Endodermal cell (in vitro differentiated cells): ENCODE measurements around the gene CHRNB1. TPM values are rescaled to one million over a fixed set of nuclear protein-coding genes. Genes with fewer than 3 reads are reported as not detected.

Experiments used
- DNase-seq: peaks from one replicate; pipeline ENCODE4 v3.0.0-alpha.2; 2017
- H3K27ac ChIP-seq: 2 replicates; pipeline ENCODE4 v1.5.1; 2013; ENCODE audit warnings: mild to moderate bottlenecking, low read depth, low read length, moderate library complexity
- H3K27me3 ChIP-seq: 2 replicates; pipeline ENCODE4 v1.6.1; 2013; ENCODE audit warnings: mild to moderate bottlenecking, low read length, moderate library complexity; ENCODE audit not compliant: insufficient read depth, control insufficient read depth, poor library complexity, severe bottlenecking
- H3K36me3 ChIP-seq: 2 replicates; pipeline ENCODE4 v1.7.0; 2013; ENCODE audit warnings: mild to moderate bottlenecking, low read length, moderate library complexity; ENCODE audit not compliant: control insufficient read depth, insufficient read depth
- H3K4me1 ChIP-seq: one replicate; pipeline ENCODE4 v1.7.0; 2013; ENCODE audit warnings: low read length; ENCODE audit not compliant: control insufficient read depth, insufficient read depth
- H3K4me3 ChIP-seq: 2 replicates; pipeline ENCODE4 v1.5.1; 2013; ENCODE audit warnings: mild to moderate bottlenecking, low read length, moderate library complexity
- H3K9ac ChIP-seq: 2 replicates; pipeline ENCODE4 v1.6.1; 2013; ENCODE audit warnings: mild to moderate bottlenecking, low read length, moderate library complexity; ENCODE audit not compliant: poor library complexity, severe bottlenecking; ENCODE audit errors: extremely low read depth
- H3K9me3 ChIP-seq: 2 replicates; pipeline ENCODE4 v1.6.1; 2013; ENCODE audit warnings: mild to moderate bottlenecking, low read length, moderate library complexity; ENCODE audit not compliant: control insufficient read depth
- H3K27ac Mint-ChIP-seq: 2 replicates; pipeline ENCODE4 v1.8.0; 2020; ENCODE audit warnings: mixed read lengths
- H3K27me3 Mint-ChIP-seq: 2 replicates; pipeline ENCODE4 v1.8.0; 2021; ENCODE audit warnings: mild to moderate bottlenecking, mixed read lengths; ENCODE audit not compliant: insufficient read depth
- H3K36me3 Mint-ChIP-seq: 2 replicates; pipeline ENCODE4 v1.8.0; 2020; ENCODE audit warnings: low read depth, mixed read lengths
- H3K4me1 Mint-ChIP-seq: 2 replicates; pipeline ENCODE4 v1.8.0; 2020; ENCODE audit warnings: mixed read lengths
- H3K4me3 Mint-ChIP-seq: 2 replicates; pipeline ENCODE4 v1.8.0; 2020; ENCODE audit warnings: mild to moderate bottlenecking, moderate library complexity, mixed read lengths
- H3K9me3 Mint-ChIP-seq: 2 replicates; pipeline ENCODE4 v1.8.0; 2020; ENCODE audit warnings: mild to moderate bottlenecking, mixed read lengths
- CTCF ChIP-seq: fragments of 200-600 bp; sonication (generic); conservative IDR thresholded peaks from 2 replicates; pipeline ENCODE4 v1.5.0; 2021; ENCODE audit warnings: antibody characterized with exemption, mild to moderate bottlenecking
- WGBS, 2 experiments: methylation state at CpG; one replicate each; pipeline versions ENCODE4 v1.1.5 to v1.1.7; 2013; ENCODE audit warnings: missing lambda C conversion rate in 2 of 2, mixed read lengths in 1 of 2; ENCODE audit not compliant: insufficient coverage in 1 of 2, insufficient read length in 1 of 2; 5-methylcytosine and 5-hydroxymethylcytosine counted together
- total RNA-seq, 2 donors: library from RNA; stranded (reverse); fragmentation: NEBNext Ultra II Directional in 1 of 2; extraction: Animal tissue kit (Norgen Biotek cat#: 25700) in 1 of 2; gene quantifications; 2 replicates in 1 of 2; 3 replicates in 1 of 2; pipeline ENCODE4 v1.2.1, GENCODE V29; 2021

Gene CHRNB1
- total RNA-seq, 2 donors from 2014 or later: 8.7 to 11.6 TPM

GRCh38 chr17:7429722-7430121, 15.1 kb upstream of the CHRNB1 start:
- H3K36me3 ChIP-seq: no peaks in the 10 kb centered on the region
- H3K4me3 ChIP-seq: no peak overlapping the region
- H3K4me3 Mint-ChIP-seq: no peak overlapping the region
- H3K9me3 ChIP-seq: no peaks in the 10 kb centered on the region
- no peaks in the 10 kb centered on the region for H3K9me3 Mint-ChIP-seq
- WGBS, 2 experiments: 94% methylated on average over 10 of the region's 10 CpGs; no CpG with 5 or more reads in 1 of the 2 experiments
- H3K9ac ChIP-seq: no peak overlapping the region
- H3K27ac ChIP-seq: no peak overlapping the region
- no peaks in the 10 kb centered on the region for H3K4me1 Mint-ChIP-seq
- no peaks in the 10 kb centered on the region for H3K27me3 ChIP-seq
- H3K36me3 Mint-ChIP-seq: no peaks in the 10 kb centered on the region
- no peak overlapping the region for H3K27ac Mint-ChIP-seq
- TF ChIP-seq CTCF: no peak
- H3K4me1 ChIP-seq: no peaks in the 10 kb centered on the region
- no peak for DNase-seq
- H3K27me3 Mint-ChIP-seq: peaks cover 24% of the 10 kb centered on the region

- H3K27me3 Mint-ChIP-seq: peaks cover 21% of the 10 kb centered on the region
- H3K4me1 ChIP-seq: peaks cover 3% of the 10 kb centered on the region
These were observed 13.6 kb upstream of the CHRNB1 start for GRCh38 chr17:7431231-7431630.

GRCh38 chr17:7432296-7432695, 12.6 kb upstream of the CHRNB1 start:
- Mint-ChIP-seq H3K4me3 (no peak overlapping the region), H3K27me3 (peaks cover 28% of the 10 kb centered on the region), H3K27ac (no peak overlapping the region), H3K36me3 (no peaks in the 10 kb centered on the region), H3K4me1 (no peaks in the 10 kb centered on the region), H3K9me3 (no peaks in the 10 kb centered on the region)
- Histone ChIP-seq H3K9ac (no peak overlapping the region), H3K9me3 (no peaks in the 10 kb centered on the region), H3K4me1 (peaks cover 3% of the 10 kb centered on the region), H3K27ac (no peak overlapping the region), H3K4me3 (no peak overlapping the region), H3K36me3 (no peaks in the 10 kb centered on the region), H3K27me3 (peaks cover 9% of the 10 kb centered on the region)
- no peak for DNase-seq
- TF ChIP-seq CTCF: no peak
- 95 to 99% methylated on average over 10 to 11 of the region's 11 CpGs for WGBS, 2 experiments

More at GRCh38 chr17:7431231-7431630, 13.6 kb upstream of the CHRNB1 start:
- Mint-ChIP-seq H3K4me3 (no peak overlapping the region), H3K4me1 (no peaks in the 10 kb centered on the region), H3K9me3 (no peaks in the 10 kb centered on the region), H3K36me3 (no peaks in the 10 kb centered on the region), H3K27ac (no peak overlapping the region)
- H3K4me3 ChIP-seq: no peak overlapping the region
- DNase-seq: no peak
- no peak overlapping the region for H3K9ac ChIP-seq
- WGBS, 2 experiments: 86 to 89% methylated on average over 1 of the region's 1 CpG
- H3K36me3 ChIP-seq: no peaks in the 10 kb centered on the region
- H3K9me3 ChIP-seq: no peaks in the 10 kb centered on the region
- H3K27ac ChIP-seq: no peak overlapping the region
- TF ChIP-seq CTCF: no peak
- peaks cover 3% of the 10 kb centered on the region for H3K27me3 ChIP-seq
